Fibroblast of skin of scalp (primary cell): ENCODE measurements around the gene CCDC17.

ENCODE experiments used
- DNase-seq: peaks from one replicate; pipeline ENCODE4 v3.0.0-alpha.2; 2013

CCDC17 gene

DNA sequence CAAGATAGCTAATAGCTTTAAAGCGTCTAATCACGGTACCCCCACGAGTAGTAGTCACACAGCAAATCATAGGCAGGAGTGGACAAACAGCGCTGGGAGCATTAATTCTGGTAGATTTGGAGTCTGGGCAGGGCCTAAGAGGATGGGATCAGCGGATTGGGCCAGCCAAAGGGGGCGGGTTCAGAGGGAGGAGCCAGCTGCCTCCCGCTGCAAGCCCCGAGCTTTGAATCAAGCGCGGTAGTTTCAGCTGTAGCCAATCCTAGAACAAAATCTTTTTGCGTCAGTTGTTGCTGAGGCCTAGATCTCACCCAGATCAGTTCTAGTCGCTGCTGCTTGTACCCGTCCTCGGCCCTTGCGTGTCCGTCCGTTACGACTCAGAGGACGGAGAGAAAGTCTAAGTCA is 40.6 kb downstream of the CCDC17 start:
- DNase-seq = peak; percentile 97

- DNase-seq = no peak
Measured at GRCh38 chr1:45574105-45574626, 49.7 kb downstream of the CCDC17 start.

DNA sequence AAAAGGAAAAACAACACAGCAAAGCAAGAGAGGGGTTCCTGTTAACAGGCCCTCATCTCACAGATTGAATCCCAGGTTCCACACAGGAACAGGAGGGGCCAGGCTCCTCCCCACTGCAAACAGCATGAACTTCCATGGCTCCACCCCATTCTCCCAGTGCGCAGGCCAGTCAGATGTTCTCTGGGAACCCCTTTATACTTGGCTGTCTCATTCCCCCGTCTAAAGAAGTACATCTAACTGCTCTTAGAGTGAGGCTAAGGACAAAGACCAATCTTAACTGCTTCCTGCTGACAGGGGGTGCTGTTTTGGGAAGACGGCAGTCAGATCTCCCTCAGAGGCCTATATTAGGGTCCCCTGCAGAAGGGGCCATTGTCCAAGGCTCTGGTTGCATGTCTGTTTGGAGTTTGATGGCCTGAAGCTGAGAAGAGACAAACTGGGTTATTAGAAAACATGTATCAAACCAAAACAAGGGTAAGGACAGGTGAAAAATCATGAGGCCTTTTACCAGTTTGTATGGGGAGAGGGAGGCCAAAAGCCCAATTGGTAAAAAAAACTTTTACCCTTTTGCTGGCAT is 50.5 kb downstream of the CCDC17 start:
- no peak for DNase-seq

DNA sequence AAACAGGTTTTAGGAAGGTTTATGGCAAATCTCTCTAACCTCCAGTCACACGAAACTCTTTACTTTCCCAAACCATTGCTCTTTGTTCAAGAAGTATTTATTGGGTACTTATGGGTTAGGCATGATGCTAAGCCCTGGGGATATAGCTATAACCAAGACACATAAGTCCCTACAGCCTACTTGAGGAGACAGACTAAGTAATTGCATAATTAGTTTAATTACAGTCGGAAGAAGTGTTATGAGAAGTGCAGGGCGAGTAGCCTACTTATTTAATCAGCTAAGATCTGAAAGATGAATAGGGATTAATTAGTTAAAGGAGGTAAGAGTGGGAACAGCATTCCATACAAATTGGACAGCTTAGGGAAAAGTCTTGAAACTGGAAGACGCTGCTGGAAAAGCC is 53.2 kb downstream of the CCDC17 start:
- DNase-seq = no peak
